ENCODE data around the gene PIP4K2A.

Gene PIP4K2A

GRCh38 chr10:22690614-22691431 lies 23.6 kb downstream of the PIP4K2A start:
- DNase-seq: no peak

GRCh38 chr10:22690158-22690557 lies 24.2 kb downstream of the PIP4K2A start:
- no peak for DNase-seq

- DNase-seq: no peak
Observed at GRCh38 chr10:22686347-22686746, 28.0 kb downstream of the PIP4K2A start.

GRCh38 chr10:22685926-22686325 lies 28.5 kb downstream of the PIP4K2A start:
- DNase-seq: no peak

GRCh38 chr10:22684699-22685098 lies 29.7 kb downstream of the PIP4K2A start:
- DNase-seq: no peak

- DNase-seq: no peak
Observed at GRCh38 chr10:22683140-22683389, 31.3 kb downstream of the PIP4K2A start.

- peak; percentile 43 for DNase-seq
Observed at GRCh38 chr10:22682237-22683139, 31.9 kb downstream of the PIP4K2A start.

GRCh38 chr10:22681783-22682183 lies 32.6 kb downstream of the PIP4K2A start:
- peak; percentile 38 to 51 for DNase-seq

GRCh38 chr10:22681301-22681700 lies 33.1 kb downstream of the PIP4K2A start:
- no peak for DNase-seq

GRCh38 chr10:22679608-22680007 lies 34.8 kb downstream of the PIP4K2A start:
- no peak for DNase-seq

GRCh38 chr10:22677333-22677732 lies 37.0 kb downstream of the PIP4K2A start:
- DNase-seq: no peak

GRCh38 chr10:22676435-22676834 lies 37.9 kb downstream of the PIP4K2A start:
- no peak for DNase-seq

- DNase-seq: no peak
Observed at GRCh38 chr10:22674573-22674930, 39.8 kb downstream of the PIP4K2A start.

GRCh38 chr10:22673785-22674572 lies 40.4 kb downstream of the PIP4K2A start:
- no peak for DNase-seq

GRCh38 chr10:22673091-22673392 lies 41.3 kb downstream of the PIP4K2A start:
- DNase-seq: no peak

GRCh38 chr10:22672319-22673090 lies 41.9 kb downstream of the PIP4K2A start:
- DNase-seq: no peak

GRCh38 chr10:22670788-22671187 lies 43.6 kb downstream of the PIP4K2A start:
- no peak for DNase-seq

GRCh38 chr10:22669163-22669711 lies 45.1 kb downstream of the PIP4K2A start:
- no peak for DNase-seq

GRCh38 chr10:22667093-22667480 lies 47.3 kb downstream of the PIP4K2A start:
- DNase-seq: no peak

- peak; percentile 41 to 51 for DNase-seq
Observed at GRCh38 chr10:22666287-22667092, 47.9 kb downstream of the PIP4K2A start.

- DNase-seq: no peak
Observed at GRCh38 chr10:22665329-22665728, 49.0 kb downstream of the PIP4K2A start.

Measured in stimulated activated CD4-positive, alpha-beta T cell treated with anti-CD3 and anti-CD28 coated beads, Interleukin-2, amount 100 ng/mL, for 24 hours (primary cell).